VCaP (cell line): Measurements from ENCODE around the gene AGER.

ENCODE experiments used
- H3K27ac ChIP-seq: fragments of 450-650 bp; 2 replicates; pipeline ENCODE4 v1.5.1; 2017
- TF ChIP-seq, protein P1 (sequence below): fragments of 450-650 bp; conservative IDR thresholded peaks from 2 replicates; pipeline ENCODE4 v1.5.1; 2017; ENCODE audit warnings: mild to moderate bottlenecking, moderate library complexity

Gene AGER

DNA sequence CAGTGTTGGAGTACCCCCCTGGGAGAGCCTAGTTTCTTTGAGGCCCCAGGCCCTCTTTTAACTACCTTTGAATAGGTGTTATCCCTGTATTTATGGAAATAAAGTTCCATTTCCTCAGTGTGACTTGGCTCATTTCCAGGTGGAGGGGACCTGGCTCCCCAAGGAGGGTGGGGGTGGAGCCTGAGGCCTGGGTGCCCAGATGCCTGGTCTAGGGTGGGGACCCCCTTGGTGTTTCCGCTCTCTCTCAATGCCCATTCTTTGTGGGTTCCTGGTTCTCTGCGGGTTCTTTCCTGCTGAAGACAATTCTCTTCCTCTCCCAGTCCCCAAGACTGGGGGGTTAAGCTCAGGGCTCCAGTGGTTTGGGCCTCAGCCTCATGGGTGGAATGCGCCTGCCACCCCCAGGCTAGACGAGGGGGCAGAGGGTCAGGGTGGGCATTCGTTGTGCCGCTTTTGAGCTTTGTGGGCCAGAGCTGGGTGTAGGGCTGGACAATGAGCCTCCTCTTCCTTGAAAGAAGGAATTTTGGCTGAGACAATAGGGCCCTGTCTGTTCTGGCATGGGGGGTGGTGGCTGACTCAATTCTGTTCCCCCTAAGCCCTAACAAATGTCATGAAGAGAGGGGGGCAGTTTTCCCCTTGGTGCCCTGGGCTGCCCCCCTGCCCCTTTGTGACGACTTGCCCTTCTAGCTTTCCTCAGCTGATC, 20.3 kb downstream of the AGER start:
- no peak overlapping the region for H3K27ac ChIP-seq
- TF ChIP-seq, protein P1, sequence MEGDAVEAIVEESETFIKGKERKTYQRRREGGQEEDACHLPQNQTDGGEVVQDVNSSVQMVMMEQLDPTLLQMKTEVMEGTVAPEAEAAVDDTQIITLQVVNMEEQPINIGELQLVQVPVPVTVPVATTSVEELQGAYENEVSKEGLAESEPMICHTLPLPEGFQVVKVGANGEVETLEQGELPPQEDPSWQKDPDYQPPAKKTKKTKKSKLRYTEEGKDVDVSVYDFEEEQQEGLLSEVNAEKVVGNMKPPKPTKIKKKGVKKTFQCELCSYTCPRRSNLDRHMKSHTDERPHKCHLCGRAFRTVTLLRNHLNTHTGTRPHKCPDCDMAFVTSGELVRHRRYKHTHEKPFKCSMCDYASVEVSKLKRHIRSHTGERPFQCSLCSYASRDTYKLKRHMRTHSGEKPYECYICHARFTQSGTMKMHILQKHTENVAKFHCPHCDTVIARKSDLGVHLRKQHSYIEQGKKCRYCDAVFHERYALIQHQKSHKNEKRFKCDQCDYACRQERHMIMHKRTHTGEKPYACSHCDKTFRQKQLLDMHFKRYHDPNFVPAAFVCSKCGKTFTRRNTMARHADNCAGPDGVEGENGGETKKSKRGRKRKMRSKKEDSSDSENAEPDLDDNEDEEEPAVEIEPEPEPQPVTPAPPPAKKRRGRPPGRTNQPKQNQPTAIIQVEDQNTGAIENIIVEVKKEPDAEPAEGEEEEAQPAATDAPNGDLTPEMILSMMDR, result no peak

DNA sequence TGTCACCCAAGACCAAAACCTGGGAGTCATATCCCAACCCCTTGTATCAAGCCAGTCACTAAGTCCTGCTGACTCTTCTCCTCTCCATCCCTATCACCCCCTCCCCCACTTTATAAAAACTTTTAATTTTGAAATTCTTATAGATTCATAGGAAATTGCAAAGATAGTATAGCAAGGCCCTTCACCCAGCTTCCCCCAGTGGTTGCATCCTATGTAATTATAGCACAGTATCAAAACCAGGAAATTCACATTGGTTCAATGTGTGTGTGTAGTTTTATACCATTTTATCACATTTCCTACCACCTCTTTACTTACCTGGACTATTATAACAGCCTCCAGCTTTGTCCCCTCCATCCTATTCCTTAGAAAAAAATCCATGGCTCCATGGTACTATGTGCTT, 26.0 kb downstream of the AGER start:
- no peak overlapping the region for H3K27ac ChIP-seq
- TF ChIP-seq, protein P1, result no peak

DNA sequence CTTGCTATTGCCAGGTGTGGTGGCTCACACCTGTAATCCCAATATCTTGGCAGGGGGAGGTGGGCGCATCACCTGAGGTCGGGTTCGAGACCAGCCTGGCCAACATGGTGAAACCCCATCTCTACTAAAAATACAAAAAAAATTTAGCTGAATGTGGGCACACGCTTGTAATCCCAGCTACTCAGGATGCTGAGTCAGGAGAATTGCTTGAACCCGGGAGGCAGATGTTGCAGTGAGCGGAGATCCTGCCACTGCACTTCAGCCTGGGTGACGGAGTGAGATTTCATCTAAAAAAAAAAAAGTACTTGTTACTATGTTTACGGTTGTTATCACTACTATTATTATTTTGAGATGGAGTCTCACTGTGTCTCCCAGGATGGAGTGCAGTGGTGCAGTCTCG, 27.2 kb downstream of the AGER start:
- TF ChIP-seq, protein P1, result no peak
- H3K27ac ChIP-seq, result no peak overlapping the region

DNA sequence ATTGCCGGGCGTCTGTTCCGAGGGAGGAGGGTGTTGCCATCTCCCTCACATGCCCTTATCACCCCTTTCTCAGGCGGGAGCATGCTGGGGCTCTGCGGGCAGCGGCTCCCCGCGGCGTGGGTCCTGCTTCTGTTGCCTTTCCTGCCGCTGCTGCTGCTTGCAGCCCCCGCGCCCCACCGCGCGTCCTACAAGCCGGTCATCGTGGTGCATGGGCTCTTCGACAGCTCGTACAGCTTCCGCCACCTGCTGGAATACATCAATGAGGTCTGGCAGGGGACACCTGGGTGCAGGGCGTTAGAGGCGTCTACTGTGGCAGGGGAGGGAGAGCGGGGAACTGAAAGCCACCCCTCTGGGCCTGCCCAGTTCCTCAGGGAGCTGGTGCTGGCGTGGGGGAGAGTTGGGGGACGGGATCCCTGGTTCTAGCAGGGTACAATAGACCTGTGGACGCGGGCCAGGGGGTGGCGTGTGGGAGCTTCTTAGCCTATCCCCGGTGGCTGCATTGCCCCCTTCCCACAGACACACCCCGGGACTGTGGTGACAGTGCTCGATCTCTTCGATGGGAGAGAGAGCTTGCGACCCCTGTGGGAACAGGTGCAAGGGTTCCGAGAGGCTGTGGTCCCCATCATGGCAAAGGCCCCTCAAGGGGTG, 29.4 kb downstream of the AGER start:
- H3K27ac ChIP-seq, result peak overlapping the region; percentile 89
- TF ChIP-seq, protein P1, result peak; percentile 75

DNA sequence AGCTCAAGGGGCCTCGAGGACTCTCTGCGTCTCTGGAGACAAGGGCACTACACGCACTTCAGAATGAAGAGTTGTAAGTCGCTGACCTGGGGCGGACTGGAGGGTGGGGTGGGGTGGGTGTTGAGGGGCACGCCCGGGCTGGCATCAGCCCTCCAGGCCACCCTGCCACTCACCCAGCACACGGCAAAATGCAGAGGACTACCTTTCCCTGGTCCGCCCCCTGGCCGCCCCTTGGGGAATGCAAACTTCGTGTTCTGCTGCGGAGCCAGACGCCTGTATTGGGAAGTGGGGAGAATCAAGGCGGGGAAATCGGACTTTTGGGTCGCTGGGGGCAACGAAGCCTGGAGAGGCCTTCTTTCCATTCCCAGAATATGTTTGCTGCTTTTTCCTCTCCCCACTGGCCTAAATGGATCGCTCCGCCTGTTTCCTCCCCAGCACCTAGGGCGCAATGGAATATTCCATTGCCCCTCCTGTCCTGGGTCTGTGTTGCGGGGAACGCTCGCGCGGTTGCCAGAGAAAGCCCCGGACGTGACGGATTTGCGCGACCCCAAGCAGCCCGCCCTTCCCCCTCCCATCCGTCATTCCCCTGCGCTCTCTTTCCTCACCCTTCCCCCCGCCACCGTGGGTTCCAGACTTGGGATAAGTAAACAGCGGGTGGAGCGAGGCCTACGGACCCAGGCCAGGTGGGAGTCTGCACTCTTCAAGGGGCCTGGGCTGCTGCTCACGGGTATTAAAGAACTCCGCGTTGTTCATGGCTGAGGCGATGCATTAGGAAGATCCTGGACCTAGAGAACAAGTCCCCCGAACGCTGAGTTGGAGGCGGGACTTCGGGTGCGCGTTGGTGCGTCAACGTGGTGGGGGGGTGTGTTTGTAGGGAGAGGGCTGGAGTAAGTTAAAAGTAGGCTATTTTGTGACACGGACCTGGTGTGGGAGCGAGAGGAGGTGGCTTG, 30.2 kb downstream of the AGER start, which contains the start of gene PPT2:
PPT2 (plus strand) TSS at position 578 of the 950 bp plus-strand sequence. CDS start 454 bp downstream, outside the sequence.
- peak within 1 kb of the TSS; percentile 89 for H3K27ac ChIP-seq
- TF ChIP-seq, protein P1, result no peak

DNA sequence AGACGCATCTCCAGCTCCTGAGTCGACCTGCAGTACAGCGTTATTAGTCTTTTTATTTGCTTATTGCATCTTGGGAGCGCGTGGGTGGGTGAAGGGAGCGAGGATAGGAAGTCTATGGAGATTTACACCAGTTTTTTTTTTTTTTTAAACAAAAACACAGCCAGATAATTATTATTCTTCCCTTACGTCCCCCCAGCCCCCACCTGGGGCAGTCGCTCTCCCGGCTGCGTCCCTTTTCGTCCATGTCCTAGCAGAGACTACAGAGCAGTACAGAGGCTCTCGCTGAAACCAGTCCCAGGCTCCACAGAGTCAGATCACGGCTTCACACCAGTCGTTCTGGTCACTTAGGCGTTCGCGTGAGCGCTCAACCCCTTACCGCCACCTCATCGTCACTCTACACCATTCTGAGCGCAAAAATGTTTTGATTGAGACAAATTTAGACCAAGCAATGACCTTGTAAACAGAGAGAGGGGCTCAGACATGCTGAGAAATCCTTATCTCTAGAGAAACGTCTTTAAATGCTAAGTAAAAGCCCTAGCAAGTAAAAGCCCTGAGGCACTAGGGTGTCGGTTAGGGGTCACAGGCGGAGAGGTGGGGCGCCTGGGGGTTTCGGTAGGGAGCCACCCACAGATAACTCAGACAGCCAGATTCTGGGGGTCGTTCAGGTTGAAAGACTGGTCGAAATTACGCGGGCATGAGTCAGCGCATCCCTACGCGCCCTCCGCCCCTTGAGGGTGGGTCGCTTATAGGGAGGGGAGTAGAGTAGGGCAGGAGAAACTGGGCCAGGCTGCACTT, 31.1 kb downstream of the AGER start:
- peak overlapping the region; percentile 89 for H3K27ac ChIP-seq
- TF ChIP-seq, protein P1, result no peak
